SK-N-SH (cell line): Measurements from ENCODE around the gene FAM169A.
"Not testable (repeated sequence)": the region's sequence is repeated elsewhere in the genome, so short reads cannot be mapped to it uniquely, and the experiment has no call there.

ENCODE experiments used
- ELF1 ChIP-seq: IDR thresholded peaks from 2 replicates; pipeline ENCODE4 v1.4.0; 2012
- EZH2phosphoT487 ChIP-seq: fragments of 200-600 bp; sonication (generic); IDR thresholded peaks from 2 replicates; pipeline ENCODE4 v1.6.1; 2017; ENCODE audit warnings: low read depth, mixed run types, mild to moderate bottlenecking, antibody characterized with exemption, moderate library complexity, borderline replicate concordance
- JUND ChIP-seq: IDR thresholded peaks from 2 replicates; pipeline ENCODE4 v1.4.0; 2012
- NRF1 ChIP-seq: IDR thresholded peaks from 2 replicates; pipeline ENCODE4 v1.6.1; 2012; ENCODE audit warnings: low read depth, mild to moderate bottlenecking, low read length
- POLR2AphosphoS5 ChIP-seq: IDR thresholded peaks from 2 replicates; pipeline ENCODE4 v1.6.1; 2012; ENCODE audit warnings: low read depth, low read length
- TF ChIP-seq, protein P1 (sequence below): fragments of 200-600 bp; sonication (generic); IDR thresholded peaks from 2 replicates; pipeline ENCODE4 v1.6.1; 2017; ENCODE audit warnings: antibody characterized with exemption, mild to moderate bottlenecking, moderate library complexity
- TF ChIP-seq, protein P2 (sequence below): IDR thresholded peaks from 2 replicates; pipeline ENCODE4 v1.4.0; 2012; ENCODE audit warnings: low read depth

DNA sequence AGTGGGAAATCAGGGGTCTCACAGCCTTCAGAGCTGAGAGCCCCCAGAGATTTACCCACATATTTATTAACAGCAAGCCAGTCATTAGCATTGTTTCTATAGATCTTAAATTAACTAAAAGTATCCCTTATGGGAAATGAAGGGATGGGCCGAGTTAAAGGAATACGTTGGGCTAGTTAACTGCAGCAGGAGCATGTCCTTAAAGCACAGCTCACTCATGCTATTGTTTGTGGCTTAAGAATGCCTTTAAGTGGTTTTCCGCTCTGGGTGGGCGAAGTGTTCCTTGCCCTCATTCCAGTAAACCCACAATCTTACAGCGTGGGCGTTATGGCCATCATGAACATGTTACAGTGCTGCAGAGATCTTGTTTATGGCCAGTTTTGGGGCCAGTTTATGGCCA lies 42.0 kb upstream of the FAM169A start:
- not testable (repeated sequence) for TF ChIP-seq EZH2phosphoT487, ELF1, NRF1, JUND, POLR2AphosphoS5
- TF ChIP-seq, protein P1, sequence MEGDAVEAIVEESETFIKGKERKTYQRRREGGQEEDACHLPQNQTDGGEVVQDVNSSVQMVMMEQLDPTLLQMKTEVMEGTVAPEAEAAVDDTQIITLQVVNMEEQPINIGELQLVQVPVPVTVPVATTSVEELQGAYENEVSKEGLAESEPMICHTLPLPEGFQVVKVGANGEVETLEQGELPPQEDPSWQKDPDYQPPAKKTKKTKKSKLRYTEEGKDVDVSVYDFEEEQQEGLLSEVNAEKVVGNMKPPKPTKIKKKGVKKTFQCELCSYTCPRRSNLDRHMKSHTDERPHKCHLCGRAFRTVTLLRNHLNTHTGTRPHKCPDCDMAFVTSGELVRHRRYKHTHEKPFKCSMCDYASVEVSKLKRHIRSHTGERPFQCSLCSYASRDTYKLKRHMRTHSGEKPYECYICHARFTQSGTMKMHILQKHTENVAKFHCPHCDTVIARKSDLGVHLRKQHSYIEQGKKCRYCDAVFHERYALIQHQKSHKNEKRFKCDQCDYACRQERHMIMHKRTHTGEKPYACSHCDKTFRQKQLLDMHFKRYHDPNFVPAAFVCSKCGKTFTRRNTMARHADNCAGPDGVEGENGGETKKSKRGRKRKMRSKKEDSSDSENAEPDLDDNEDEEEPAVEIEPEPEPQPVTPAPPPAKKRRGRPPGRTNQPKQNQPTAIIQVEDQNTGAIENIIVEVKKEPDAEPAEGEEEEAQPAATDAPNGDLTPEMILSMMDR, result not testable (repeated sequence)
- TF ChIP-seq, protein P2, sequence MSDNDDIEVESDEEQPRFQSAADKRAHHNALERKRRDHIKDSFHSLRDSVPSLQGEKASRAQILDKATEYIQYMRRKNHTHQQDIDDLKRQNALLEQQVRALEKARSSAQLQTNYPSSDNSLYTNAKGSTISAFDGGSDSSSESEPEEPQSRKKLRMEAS, result not testable (repeated sequence)
